ENCODE results near the gene DUOXA2.

- TF ChIP-seq CTCF (IDR thresholded peaks at IDR 0.05) (no peak), POLR2A (IDR thresholded peaks at IDR 0.05) (no peak)
Observed at GRCh38 chr15:45111390-45112142, 2.6 kb upstream of the DUOXA2 start.

Data from gastroesophageal sphincter (tissue), 3 donors.